Caco-2 (cell line): ENCODE data around the gene ESRRG. TPM values are rescaled to one million over a fixed set of nuclear protein-coding genes. Genes with fewer than 3 reads are reported as not detected.

Experiments
- BruUV-seq: library from RNA; stranded (reverse); fragments of 400-500 nt; replicated peaks from 2 replicates; lab custom pipeline; 2021; lab: Mats Ljungman, UMichigan
- CTCF ChIA-PET: fragments of 300-600 bp; sonication (Branson Sonifier 250); formaldehyde crosslinking; loops from one replicate; lab custom pipeline; 2022; ENCODE audit warnings: antibody characterized with exemption; lab: Charles Lee
- POLR2A ChIA-PET: fragments of 300-600 bp; sonication (Branson Sonifier 250); formaldehyde crosslinking; loops from one replicate; lab custom pipeline; 2022; ENCODE audit warnings: antibody characterized with exemption; lab: Charles Lee
- DNase-seq, 2 experiments: peaks; one replicate each; pipeline versions ENCODE4 v3.0.0 to v3.0.0-alpha.2; 2020 to 2022
- H3K27me3 ChIP-seq: replicated peaks from 2 replicates; pipeline ENCODE4 v1.6.0; 2011; ENCODE audit warnings: low read length; ENCODE audit not compliant: control insufficient read depth, insufficient read depth
- H3K36me3 ChIP-seq: 2 replicates; pipeline ENCODE4 v1.5.1; 2011; ENCODE audit warnings: low read length; ENCODE audit not compliant: control insufficient read depth, insufficient read depth
- H3K4me1 ChIP-seq: fragments of 250-450 bp; sonication (Bioruptor Pico); 2 replicates; pipeline ENCODE4 v1.5.1; 2020; ENCODE audit warnings: mild to moderate bottlenecking
- H3K4me3 ChIP-seq: 2 replicates; pipeline ENCODE4 v1.5.1; 2011; ENCODE audit warnings: low read depth, mild to moderate bottlenecking, control low read depth, low read length
- H3K9me3 ChIP-seq: fragments of 250-450 bp; sonication (Bioruptor Pico); 2 replicates; pipeline ENCODE4 v1.5.1; 2020; ENCODE audit warnings: mild to moderate bottlenecking, moderate library complexity
- H3K27ac Mint-ChIP-seq: one replicate; pipeline ENCODE4 v1.8.0; 2022; ENCODE audit warnings: mixed read lengths; ENCODE audit not compliant: unreplicated experiment
- H3K27me3 Mint-ChIP-seq: one replicate; pipeline ENCODE4 v1.8.0; 2022; ENCODE audit warnings: mixed read lengths; ENCODE audit not compliant: insufficient read depth, unreplicated experiment
- H3K36me3 Mint-ChIP-seq: one replicate; pipeline ENCODE4 v1.8.0; 2022; ENCODE audit warnings: mild to moderate bottlenecking, mixed read lengths; ENCODE audit not compliant: insufficient read depth, unreplicated experiment
- H3K4me1 Mint-ChIP-seq: one replicate; pipeline ENCODE4 v1.8.0; 2022; ENCODE audit warnings: low read depth, mixed read lengths; ENCODE audit not compliant: unreplicated experiment
- H3K4me3 Mint-ChIP-seq: one replicate; pipeline ENCODE4 v1.8.0; 2022; ENCODE audit warnings: mild to moderate bottlenecking, moderate library complexity, mixed read lengths; ENCODE audit not compliant: unreplicated experiment
- H3K9me3 Mint-ChIP-seq: one replicate; pipeline ENCODE4 v1.8.0; 2022; ENCODE audit warnings: mixed read lengths; ENCODE audit not compliant: unreplicated experiment
- intact Hi-C: fragments of 100-400 bp; cut with micrococcal nuclease; formaldehyde crosslinking; loops from one replicate; pipeline ENCODE4 v1.10.0; 2022; ENCODE audit not compliant: unreplicated experiment
- total RNA-seq: library from RNA; stranded (reverse); gene quantifications from 2 replicates; pipeline ENCODE4 v1.2.3, GENCODE V29; 2022
- TF ChIP-seq, protein P1 (sequence below), 2 experiments: fragments of 200-600 bp in 1 of 2; IDR thresholded peaks; 1 replicate in 1 of 2; 2 replicates in 1 of 2; pipeline versions ENCODE4 v1.5.1 to v1.8.0; 2011 to 2022; ENCODE audit warnings: antibody characterized with exemption in 1 of 2, control low read depth in 1 of 2, inconsistent platforms in 1 of 2, low read depth in 1 of 2, low read length in 1 of 2, mild to moderate bottlenecking in 1 of 2, moderate library complexity in 1 of 2; ENCODE audit not compliant: insufficient read depth in 1 of 2, severe bottlenecking in 1 of 2, unreplicated experiment in 1 of 2

The ESRRG gene
- total RNA-seq, 1 experiment from 2014 or later = 6.6 TPM

DNA sequence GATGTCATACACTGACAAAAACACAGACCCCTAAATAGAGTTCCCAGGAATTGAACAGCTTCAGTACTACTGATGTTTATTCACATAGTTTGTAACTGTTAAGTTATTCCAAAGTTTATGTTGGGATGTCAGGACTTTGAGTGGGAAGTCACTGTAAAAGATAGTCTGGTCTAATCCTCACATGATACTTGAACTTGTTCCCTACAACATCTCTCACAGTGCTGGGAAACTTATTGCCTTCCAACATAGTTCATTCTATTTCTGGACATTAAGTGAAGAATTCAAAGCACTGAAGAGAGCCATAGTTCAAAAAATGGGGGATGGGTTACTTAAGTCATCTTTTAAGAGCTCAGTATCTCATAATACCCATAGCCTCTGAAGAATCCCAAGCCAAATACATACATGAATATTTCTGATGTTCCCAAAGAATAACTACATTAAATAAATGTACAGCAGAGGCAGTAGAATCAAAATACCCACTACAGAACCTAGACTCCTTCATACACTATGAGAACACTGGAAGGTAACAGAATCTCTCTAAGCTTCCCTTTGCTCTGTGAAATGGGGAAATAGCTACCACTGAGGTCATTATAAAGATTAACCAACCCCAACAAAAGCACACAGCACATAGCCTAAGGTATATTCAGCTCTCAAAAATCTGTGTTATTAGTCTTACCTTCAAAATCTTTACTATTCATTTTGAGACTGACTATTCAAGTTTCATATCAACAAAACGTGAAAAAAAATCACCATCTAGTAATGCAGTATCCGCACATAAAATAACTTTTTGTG, 81.4 kb downstream of the ESRRG start:
- H3K36me3 Mint-ChIP-seq = peaks cover 5% of the 10 kb centered on the region
- POLR2A ChIA-PET = no interaction called here
- no peaks in the 10 kb centered on the region for H3K27me3 ChIP-seq
- CTCF ChIA-PET = no interaction called here
- no peaks in the 10 kb centered on the region for H3K4me1 Mint-ChIP-seq
- H3K27me3 Mint-ChIP-seq = no peaks in the 10 kb centered on the region
- H3K4me3 Mint-ChIP-seq = no peak overlapping the region
- no peaks in the 10 kb centered on the region for H3K9me3 ChIP-seq
- intact Hi-C loops = no loop called here
- H3K27ac Mint-ChIP-seq = no peak overlapping the region
- H3K4me1 ChIP-seq = no peaks in the 10 kb centered on the region
- no peaks in the 10 kb centered on the region for H3K36me3 ChIP-seq
- BruUV-seq = no TSS peak
- no peak for DNase-seq
- no peaks in the 10 kb centered on the region for H3K9me3 Mint-ChIP-seq
- TF ChIP-seq, protein P1, sequence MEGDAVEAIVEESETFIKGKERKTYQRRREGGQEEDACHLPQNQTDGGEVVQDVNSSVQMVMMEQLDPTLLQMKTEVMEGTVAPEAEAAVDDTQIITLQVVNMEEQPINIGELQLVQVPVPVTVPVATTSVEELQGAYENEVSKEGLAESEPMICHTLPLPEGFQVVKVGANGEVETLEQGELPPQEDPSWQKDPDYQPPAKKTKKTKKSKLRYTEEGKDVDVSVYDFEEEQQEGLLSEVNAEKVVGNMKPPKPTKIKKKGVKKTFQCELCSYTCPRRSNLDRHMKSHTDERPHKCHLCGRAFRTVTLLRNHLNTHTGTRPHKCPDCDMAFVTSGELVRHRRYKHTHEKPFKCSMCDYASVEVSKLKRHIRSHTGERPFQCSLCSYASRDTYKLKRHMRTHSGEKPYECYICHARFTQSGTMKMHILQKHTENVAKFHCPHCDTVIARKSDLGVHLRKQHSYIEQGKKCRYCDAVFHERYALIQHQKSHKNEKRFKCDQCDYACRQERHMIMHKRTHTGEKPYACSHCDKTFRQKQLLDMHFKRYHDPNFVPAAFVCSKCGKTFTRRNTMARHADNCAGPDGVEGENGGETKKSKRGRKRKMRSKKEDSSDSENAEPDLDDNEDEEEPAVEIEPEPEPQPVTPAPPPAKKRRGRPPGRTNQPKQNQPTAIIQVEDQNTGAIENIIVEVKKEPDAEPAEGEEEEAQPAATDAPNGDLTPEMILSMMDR (IDR thresholded peaks at IDR 0.05; ENCODE audit: insufficient read depth in 1 of 2, low read depth in 1 of 2, low read length in 1 of 2, severe bottlenecking in 1 of 2, unreplicated experiment in 1 of 2) = no peak
- no peak overlapping the region for H3K4me3 ChIP-seq

DNA sequence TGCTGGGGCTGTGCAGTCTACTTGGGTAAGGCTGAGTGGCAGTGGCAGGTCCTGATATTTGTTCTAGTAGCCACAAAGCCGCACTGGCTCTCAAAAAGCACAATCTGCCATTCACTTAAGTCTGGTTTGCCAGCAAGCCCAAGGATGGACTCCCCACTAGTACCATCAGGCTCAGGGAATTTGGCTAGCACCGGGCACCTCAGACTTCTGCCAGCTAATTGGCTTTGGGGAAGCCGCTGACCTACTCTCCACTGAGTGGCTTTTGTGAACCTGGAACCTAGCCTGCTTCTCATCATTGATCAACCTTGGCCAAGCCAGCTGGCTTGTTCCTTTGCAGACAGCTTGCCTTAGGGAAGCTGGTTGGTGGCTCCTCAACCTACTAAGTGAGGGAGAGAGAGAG, 83.1 kb downstream of the ESRRG start:
- H3K4me3 Mint-ChIP-seq = no peak overlapping the region
- no peak overlapping the region for H3K4me3 ChIP-seq
- intact Hi-C loops = no loop called here
- POLR2A ChIA-PET = no interaction called here
- no peak overlapping the region for H3K27ac Mint-ChIP-seq
- H3K9me3 Mint-ChIP-seq = no peaks in the 10 kb centered on the region
- no peaks in the 10 kb centered on the region for H3K36me3 Mint-ChIP-seq
- CTCF ChIA-PET = no interaction called here
- H3K4me1 Mint-ChIP-seq = no peaks in the 10 kb centered on the region
- TF ChIP-seq, protein P1 (IDR thresholded peaks at IDR 0.05; ENCODE audit: insufficient read depth in 1 of 2, low read depth in 1 of 2, low read length in 1 of 2, severe bottlenecking in 1 of 2, unreplicated experiment in 1 of 2) = no peak
- no peaks in the 10 kb centered on the region for H3K36me3 ChIP-seq
- H3K27me3 ChIP-seq = no peaks in the 10 kb centered on the region
- no peaks in the 10 kb centered on the region for H3K4me1 ChIP-seq
- DNase-seq = no peak
- no peaks in the 10 kb centered on the region for H3K27me3 Mint-ChIP-seq
- BruUV-seq = no TSS peak
- no peaks in the 10 kb centered on the region for H3K9me3 ChIP-seq

DNA sequence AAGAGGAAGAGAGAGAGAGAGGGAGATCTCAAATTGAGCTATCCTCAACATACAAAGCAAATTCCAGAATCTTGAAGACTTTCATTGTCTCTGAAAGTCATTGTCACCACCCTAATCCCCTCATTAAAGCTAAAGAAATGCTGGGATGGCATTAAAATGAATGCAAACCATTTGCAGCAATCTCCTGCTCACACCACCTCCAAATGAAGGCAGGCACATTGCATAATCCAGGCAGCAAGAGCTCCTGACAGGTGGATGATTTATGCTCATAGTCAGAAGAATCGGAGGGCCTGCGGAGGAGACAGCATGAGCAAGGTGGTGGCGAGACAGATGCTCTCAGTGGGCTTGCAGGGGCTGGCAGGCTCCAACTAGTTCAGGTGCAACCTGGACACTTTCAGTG, 90.2 kb downstream of the ESRRG start:
- DNase-seq = peak in 1 of 2 experiments; percentile 4
- TF ChIP-seq, protein P1 (IDR thresholded peaks at IDR 0.05; ENCODE audit: insufficient read depth in 1 of 2, low read depth in 1 of 2, low read length in 1 of 2, severe bottlenecking in 1 of 2, unreplicated experiment in 1 of 2) = no peak
- no peaks in the 10 kb centered on the region for H3K36me3 ChIP-seq
- Mint-ChIP-seq H3K4me3 (no peak overlapping the region), H3K27me3 (no peaks in the 10 kb centered on the region), H3K36me3 (peaks cover 6% of the 10 kb centered on the region), H3K4me1 (no peaks in the 10 kb centered on the region), H3K9me3 (no peaks in the 10 kb centered on the region), H3K27ac (no peak overlapping the region)
- no peak overlapping the region for H3K4me3 ChIP-seq
- POLR2A ChIA-PET = no interaction called here
- intact Hi-C loops = loop anchor here (1.0 kb wide), 1 partner anchor 12 kb away; no protein-coding TSS in a partner anchor
- BruUV-seq = no TSS peak
- H3K4me1 ChIP-seq = peaks cover 4% of the 10 kb centered on the region; the same call in 1 of the 2 replicates
- CTCF ChIA-PET = no interaction called here
- H3K9me3 ChIP-seq = no peaks in the 10 kb centered on the region
- H3K27me3 ChIP-seq = no peaks in the 10 kb centered on the region
